NCI-H524 treated with DMSO at 0.1 percent for 48 hours (cell line): ENCODE measurements around the gene TAF13.

Experiments
- DNase-seq: peaks from one replicate; lab custom pipeline; 2025; lab: John Stamatoyannopoulos, UW

The TAF13 gene

GRCh38 chr1:109075531-109076490 lies at the start of gene TAF13:
TSS of gene TAF13 (minus strand) at chr1:109076003. CDS start at chr1:109075947, 56 bp downstream.
- DNase-seq = peak; percentile 60

GRCh38 chr1:109120356-109120755 lies 44.6 kb upstream of the TAF13 start:
- no peak for DNase-seq

- no peak for DNase-seq
These were observed 42.3 kb upstream of the TAF13 start for GRCh38 chr1:109118089-109118488.

- no peak for DNase-seq
These were observed 40.5 kb upstream of the TAF13 start for GRCh38 chr1:109116286-109116685.

GRCh38 chr1:109115685-109116084 lies 39.9 kb upstream of the TAF13 start:
- DNase-seq = no peak

- DNase-seq = no peak
These were observed 38.5 kb upstream of the TAF13 start for GRCh38 chr1:109114342-109114674.

GRCh38 chr1:109113590-109114341 lies 38.0 kb upstream of the TAF13 start, which contains the start of gene ELAPOR1:
TSS of gene ELAPOR1 (plus strand) at chr1:109114115. CDS start at chr1:109114184, 69 bp downstream.
- DNase-seq = peak; percentile 61

GRCh38 chr1:109112652-109113285 lies 37.0 kb upstream of the TAF13 start:
- DNase-seq = peak; percentile 62

GRCh38 chr1:109112056-109112651 lies 36.4 kb upstream of the TAF13 start:
- no peak for DNase-seq

GRCh38 chr1:109111386-109112055 lies 35.7 kb upstream of the TAF13 start:
- DNase-seq = no peak

- DNase-seq = no peak
These were observed 34.1 kb upstream of the TAF13 start for GRCh38 chr1:109109906-109110305.

- DNase-seq = no peak
These were observed 32.0 kb upstream of the TAF13 start for GRCh38 chr1:109107785-109108184.

GRCh38 chr1:109105881-109106280 lies 30.1 kb upstream of the TAF13 start:
- no peak for DNase-seq

GRCh38 chr1:109104364-109105151 lies 28.8 kb upstream of the TAF13 start:
- DNase-seq = no peak

GRCh38 chr1:109099938-109100773 lies 24.4 kb upstream of the TAF13 start:
- DNase-seq = peak; percentile 81

- no peak for DNase-seq
These were observed 20.3 kb upstream of the TAF13 start for GRCh38 chr1:109096120-109096519.

GRCh38 chr1:109095631-109096030 lies 19.8 kb upstream of the TAF13 start:
- no peak for DNase-seq

GRCh38 chr1:109094871-109095270 lies 19.1 kb upstream of the TAF13 start:
- DNase-seq = no peak

- no peak for DNase-seq
These were observed 18.6 kb upstream of the TAF13 start for GRCh38 chr1:109094377-109094803.

GRCh38 chr1:109091839-109092193 lies 16.0 kb upstream of the TAF13 start:
- no peak for DNase-seq
